Measurements from ENCODE around the gene SCN5A. TPM values are rescaled to one million over a fixed set of nuclear protein-coding genes. Genes with fewer than 3 reads are reported as not detected.

SCN5A gene
- total and polyA plus RNA-seq, 2 experiments from 2014 or later = 10.2 to 10.6 TPM

- ATAC-seq (no peak), DNase-seq (ENCODE audit: low spot score) (no peak)
- H3K36me3 ChIP-seq (ENCODE audit: insufficient read depth) = no peaks in the 10 kb centered on the region
- H3K9me3 Mint-ChIP-seq = no peaks in the 10 kb centered on the region
- H3F3A ChIP-seq (replicated peaks; ENCODE audit: low read depth) = no peaks in the 10 kb centered on the region
- no peaks in the 10 kb centered on the region; the same call in 1 of the 3 replicates for H3K4me1 Mint-ChIP-seq
- no peak for TF ChIP-seq EZH2 (IDR thresholded peaks at IDR 0.05; ENCODE audit: low read depth, unreplicated experiment)
- TF ChIP-seq ZNF114 (CRISPR knock-in tag; IDR thresholded peaks at IDR 0.05) = no peak
- TF ChIP-seq JUNB (IDR thresholded peaks at IDR 0.05; ENCODE audit: unreplicated experiment) = no peak
- no peak for TF ChIP-seq CREB1 (CRISPR knock-in tag; IDR thresholded peaks at IDR 0.05; ENCODE audit: low read depth)
- TF ChIP-seq REST (IDR thresholded peaks at IDR 0.05; ENCODE audit: unreplicated experiment) = no peak
- TF ChIP-seq ETS1 (IDR thresholded peaks at IDR 0.05) = no peak
- TF ChIP-seq POLR2AphosphoS5 (IDR thresholded peaks at IDR 0.05; ENCODE audit: low read depth) = no peak
- TF ChIP-seq STAT1 (IDR thresholded peaks at IDR 0.05; ENCODE audit: unreplicated experiment) = no peak
- no peak for TF ChIP-seq NANOG (IDR thresholded peaks at IDR 0.05; ENCODE audit: borderline replicate concordance)
- no peak for TF ChIP-seq ZNF462 (CRISPR knock-in tag; IDR thresholded peaks at IDR 0.05)
- TF ChIP-seq CTCF (conservative IDR thresholded peaks at IDR 0.05; ENCODE audit: low read depth in 2 of 2) = no peak
- no peak for TF ChIP-seq ZNF331 (CRISPR knock-in tag; IDR thresholded peaks at IDR 0.05; ENCODE audit: low read depth)
- TF ChIP-seq EZH2phosphoT487 (IDR thresholded peaks at IDR 0.05; ENCODE audit: unreplicated experiment) = no peak
- no peak overlapping the region for H2AFZ ChIP-seq
- no peak overlapping the region for H3K27ac Mint-ChIP-seq
- no peak overlapping the region for H3K4me3 ChIP-seq
- H3K4me2 ChIP-seq = no peak overlapping the region
- H3K4me3 Mint-ChIP-seq = no peak overlapping the region
- H3K79me2 ChIP-seq (replicated peaks; ENCODE audit: insufficient read depth) = no peaks in the 10 kb centered on the region
- peaks cover 9% of the 10 kb centered on the region; the same call in 2 of the 3 replicates for H3K36me3 Mint-ChIP-seq (ENCODE audit: low read depth)
- peaks cover 5% of the 10 kb centered on the region for H3K27me3 Mint-ChIP-seq (ENCODE audit: insufficient read depth, low read depth, poor library complexity)
- no peaks in the 10 kb centered on the region for H3K9me2 ChIP-seq (ENCODE audit: insufficient read depth)
- no peak overlapping the region for H3K27ac ChIP-seq (ENCODE audit: low read depth)
- no peaks in the 10 kb centered on the region for H4K20me1 ChIP-seq (replicated peaks; ENCODE audit: insufficient read depth)
- H3K4me1 ChIP-seq (ENCODE audit: insufficient read depth) = no peaks in the 10 kb centered on the region
- H3K27me3 ChIP-seq (ENCODE audit: insufficient read depth) = no peaks in the 10 kb centered on the region
Observed at GRCh38 chr3:38604246-38604645, 45.2 kb downstream of the SCN5A start.
